Psoas muscle (tissue), 8 donors: ENCODE data around the gene SVIP. TPM values are rescaled to one million over a fixed set of nuclear protein-coding genes. Genes with fewer than 3 reads are reported as not detected.

Experiments used
- ATAC-seq, 4 donors: fragments of 200-7000 bp; cut with Tn5 transposase; one replicate each; pipeline ENCODE4 v1.9.1; 2020; ENCODE audit warnings: moderate library complexity in 3 of 4, mild to moderate bottlenecking in 2 of 4
- DNase-seq, 2 donors: peaks; one replicate each; pipeline ENCODE4 v3.0.0-alpha.2; 2020
- H3K27ac ChIP-seq: fragments of 200-600 bp; one replicate; pipeline ENCODE4 v1.8.0; 2022
- H3K27me3 ChIP-seq, 3 donors: fragments of 200-600 bp in 1 of 3; one replicate each; pipeline versions ENCODE4 v1.6.1 to v1.8.0; 2013 to 2022; ENCODE audit warnings: low read length in 2 of 3, mild to moderate bottlenecking in 2 of 3, moderate library complexity in 1 of 3; ENCODE audit not compliant: insufficient read depth in 3 of 3
- H3K36me3 ChIP-seq, 2 donors: fragments of 200-600 bp in 1 of 2; one replicate each; pipeline versions ENCODE4 v1.6.1 to v1.8.0; 2013 to 2022; ENCODE audit warnings: low read depth in 1 of 2, mild to moderate bottlenecking in 1 of 2, moderate library complexity in 1 of 2; ENCODE audit not compliant: insufficient read depth in 1 of 2
- H3K4me1 ChIP-seq: fragments of 200-600 bp; one replicate; pipeline ENCODE4 v1.8.0; 2022
- H3K4me3 ChIP-seq: fragments of 200-600 bp; one replicate; pipeline ENCODE4 v1.8.0; 2022; ENCODE audit warnings: mild to moderate bottlenecking
- H3K9me3 ChIP-seq: fragments of 200-600 bp; one replicate; pipeline ENCODE4 v1.8.0; 2022
- CTCF ChIP-seq: fragments of 200-600 bp; IDR thresholded peaks from one replicate; pipeline ENCODE4 v1.8.0; 2022; ENCODE audit warnings: antibody characterized with exemption
- WGBS, 3 donors: extraction: QIAGEN DNeasy Blood & Tissue Kit; methylation state at CpG; one replicate each; pipeline versions ENCODE4 v1.1.6 to v1.1.7; 2013; 5-methylcytosine and 5-hydroxymethylcytosine counted together
- intact Hi-C, 2 donors: fragments of 100-400 bp; cut with DNase I; formaldehyde crosslinking; loops; one replicate each; pipeline versions ENCODE4 v1.11.0 to v1.14.2; 2022
- polyA plus RNA-seq, 3 donors: library from polyadenylated mRNA; stranded (reverse); fragments of 200-250 nt; gene quantifications; one replicate each; pipeline ENCODE4 v1.2.3, GENCODE V29; 2013
- total RNA-seq, 4 donors: library from RNA; stranded (reverse); fragmentation: NEBNext Ultra II Directional in 2 of 4; extraction: Animal tissue kit (Norgen Biotek cat#: 25700) in 2 of 4; gene quantifications; one replicate each; pipeline versions ENCODE4 v1.2.1 to v1.2.4, GENCODE V29; 2021 to 2023
- donor health status: healthy with polysubstance abuse.
- donor health status: DM: no; HTN: no; CAD: no; lungs with moderate emphysema.
- donor health status: Bipolar disorder and iron deficiency.
- donor health status: healthy.
- donor health status: DM: yes; HTN: yes; CAD: no.
- donor health status: DM: no; HTN: no; CAD: no.
- donor health status: DM: no; HTN: no; CAD: no.
- donor health status: DM: yes; HTN: yes; CAD: no.

SVIP gene
- total and polyA plus RNA-seq, 7 donors, result 3.9 to 29.1 (median 18.0) TPM

GRCh38 chr11:22769081-22769480, 60.5 kb downstream of the SVIP start:
- no peak for TF ChIP-seq CTCF
- 67 to 78% (median 70%) methylated on average over 1 of the region's 1 CpG for WGBS, 3 donors
- DNase-seq (no peak), ATAC-seq (no peak)
- Histone ChIP-seq H3K36me3 (no peaks in the 10 kb centered on the region), H3K4me1 (no peaks in the 10 kb centered on the region), H3K27me3 (no peaks in the 10 kb centered on the region), H3K4me3 (no peak overlapping the region), H3K9me3 (no peaks in the 10 kb centered on the region), H3K27ac (no peak overlapping the region)
- intact Hi-C loops, result no loop called here

Other genes with a start within 250 kb of the SVIP start
- 1 to 10 TPM; 1.4 to 2.2 (median 1.7) TPM for gene FANCF, start 204.0 kb downstream of the SVIP start, total RNA-seq
- 1 to 10 TPM; 1.3 to 5.1 (median 2.4) TPM for gene FANCF, start 204.0 kb downstream of the SVIP start, polyA plus RNA-seq
- gene GAS2, start 163.2 kb downstream of the SVIP start, total RNA-seq, result 1 to 10 TPM; 2.2 to 4.6 (median 2.9) TPM
- gene GAS2, start 163.2 kb downstream of the SVIP start, polyA plus RNA-seq, result 1 to 10 TPM in 1 of 3 donors, under 1 TPM in 2; 0.51 to 2.9 (median 0.63) TPM
- gene CCDC179, start 30.7 kb upstream of the SVIP start, total RNA-seq, result not detected
- not detected for gene CCDC179, start 30.7 kb upstream of the SVIP start, polyA plus RNA-seq